Vagina (tissue), 2 donors: ENCODE data around the gene RPL36.

ENCODE experiments used
- CTCF ChIP-seq, 3 experiments: fragments of 450-650 bp in 2 of 3; fragments of 200-600 bp in 1 of 3; sonication (generic) in 1 of 3; IDR thresholded peaks; one replicate each; pipeline ENCODE4 v1.5.1; 2017 to 2019; ENCODE audit warnings: antibody characterized with exemption in 3 of 3, mild to moderate bottlenecking in 2 of 3, moderate library complexity in 2 of 3
- POLR2A ChIP-seq, 2 donors: fragments of 450-650 bp; IDR thresholded peaks; one replicate each; pipeline ENCODE4 v1.6.1; 2017; ENCODE audit warnings: antibody characterized with exemption in 2 of 2, mild to moderate bottlenecking in 2 of 2, moderate library complexity in 2 of 2

GRCh38 chr19:5646703-5647102, 43.4 kb upstream of the RPL36 start:
- TF ChIP-seq CTCF (IDR thresholded peaks at IDR 0.05), result no peak
- no peak for TF ChIP-seq POLR2A (IDR thresholded peaks at IDR 0.05)
